ENCODE data around the gene SNCA. TPM values are rescaled to one million over a fixed set of nuclear protein-coding genes. Genes with fewer than 3 reads are reported as not detected.

The SNCA gene
- 5.6 and 11.0 TPM in 2 replicates for total RNA-seq (ENCODE audit: low replicate concordance)

GRCh38 chr4:89836897-89837384 is at the start of gene SNCA:
SNCA (minus strand) TSS chr4:89837161; CDS start chr4:89835667, 1,494 bp downstream.
- Histone ChIP-seq H3F3A (ENCODE audit: low read depth) (peaks cover 14% of the 10 kb centered on the region), H3K79me2 (ENCODE audit: low read depth) (no peaks in the 10 kb centered on the region), H2AFZ (replicated peaks) (peak within 1 kb of the TSS; percentile 92), H4K20me1 (ENCODE audit: low read depth) (no peaks in the 10 kb centered on the region), H3K27ac (no peak within 1 kb of the TSS), H3K4me1 (no peaks in the 10 kb centered on the region), H3K27me3 (peaks cover 29% of the 10 kb centered on the region), H3K4me3 (peak within 1 kb of the TSS; percentile 70), H3K9ac (no peak within 1 kb of the TSS), H3K9me3 (ENCODE audit: low read depth) (no peaks in the 10 kb centered on the region), H3K4me2 (peak within 1 kb of the TSS; percentile 90), H3K36me3 (no peaks in the 10 kb centered on the region)
- Mint-ChIP-seq H3K27me3 (ENCODE audit: insufficient read depth, low read depth) (no peaks in the 10 kb centered on the region), H3K9me3 (no peaks in the 10 kb centered on the region), H3K4me1 (peaks cover 33% of the 10 kb centered on the region), H3K27ac (peak within 1 kb of the TSS; percentile 87), H3K4me3 (peak within 1 kb of the TSS; percentile 94), H3K36me3 (peaks cover 18% of the 10 kb centered on the region)
- TF ChIP-seq EZH2phosphoT487 (IDR thresholded peaks at IDR 0.05) (no peak), EZH2 (IDR thresholded peaks at IDR 0.05) (no peak), CTCF (IDR thresholded peaks at IDR 0.05) (no peak)
- peak; percentile 88 for DNase-seq (ENCODE audit: low spot score)

DNA sequence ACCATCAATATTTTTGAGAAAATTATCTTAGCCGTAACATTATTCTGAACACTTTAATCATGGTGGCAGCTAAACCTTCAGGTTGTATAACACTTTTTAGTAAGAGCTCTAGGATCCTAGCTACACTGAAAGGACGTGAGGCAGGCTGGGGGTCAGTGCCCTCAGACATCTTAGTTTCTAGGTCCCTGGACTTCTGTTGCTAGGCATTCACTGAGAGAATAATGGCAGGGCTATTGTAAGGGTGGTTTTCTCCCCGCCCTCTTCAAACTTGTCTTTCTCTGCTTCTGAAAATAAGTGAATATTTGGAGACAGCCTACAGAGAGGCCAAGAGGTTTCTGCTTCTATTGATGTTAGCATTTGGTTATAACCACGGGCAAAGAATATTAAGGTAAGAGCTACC is 42.3 kb upstream of the SNCA start:
- Histone ChIP-seq H3K9me3 (ENCODE audit: low read depth) (no peaks in the 10 kb centered on the region), H2AFZ (replicated peaks) (no peak overlapping the region), H4K20me1 (ENCODE audit: low read depth) (no peaks in the 10 kb centered on the region), H3K4me1 (peaks cover 19% of the 10 kb centered on the region), H3F3A (ENCODE audit: low read depth) (no peaks in the 10 kb centered on the region), H3K79me2 (ENCODE audit: low read depth) (no peaks in the 10 kb centered on the region), H3K4me3 (no peak overlapping the region), H3K27ac (no peak overlapping the region), H3K9ac (no peak overlapping the region), H3K4me2 (peak overlapping the region; percentile 46), H3K36me3 (no peaks in the 10 kb centered on the region), H3K27me3 (no peaks in the 10 kb centered on the region)
- TF ChIP-seq CTCF (IDR thresholded peaks at IDR 0.05) (no peak), EZH2 (IDR thresholded peaks at IDR 0.05) (no peak), EZH2phosphoT487 (IDR thresholded peaks at IDR 0.05) (no peak)
- Mint-ChIP-seq H3K4me1 (peaks cover 35% of the 10 kb centered on the region), H3K36me3 (peaks cover 9% of the 10 kb centered on the region), H3K27ac (peak overlapping the region; percentile 89), H3K4me3 (peak overlapping the region; percentile 89), H3K9me3 (peaks cover 2% of the 10 kb centered on the region), H3K27me3 (ENCODE audit: insufficient read depth, low read depth) (no peaks in the 10 kb centered on the region)
- peak; percentile 60 for DNase-seq (ENCODE audit: low spot score)

- no peaks in the 10 kb centered on the region for H3K36me3 ChIP-seq
- no peak overlapping the region for H3K4me3 ChIP-seq
- no peaks in the 10 kb centered on the region for H3F3A ChIP-seq (ENCODE audit: low read depth)
- TF ChIP-seq EZH2phosphoT487 (IDR thresholded peaks at IDR 0.05) (no peak), CTCF (IDR thresholded peaks at IDR 0.05) (no peak), EZH2 (IDR thresholded peaks at IDR 0.05) (no peak)
- no peaks in the 10 kb centered on the region for H3K9me3 ChIP-seq (ENCODE audit: low read depth)
- peak overlapping the region; percentile 46 for H3K4me2 ChIP-seq
- H2AFZ ChIP-seq (replicated peaks) = peak overlapping the region; percentile 64
- no peaks in the 10 kb centered on the region for H3K27me3 ChIP-seq
- Mint-ChIP-seq H3K27me3 (ENCODE audit: insufficient read depth, low read depth) (no peaks in the 10 kb centered on the region), H3K27ac (peak overlapping the region; percentile 97), H3K4me1 (peaks cover 35% of the 10 kb centered on the region), H3K36me3 (peaks cover 9% of the 10 kb centered on the region), H3K4me3 (peak overlapping the region; percentile 89), H3K9me3 (peaks cover 2% of the 10 kb centered on the region)
- no peak overlapping the region for H3K9ac ChIP-seq
- no peaks in the 10 kb centered on the region for H4K20me1 ChIP-seq (ENCODE audit: low read depth)
- H3K79me2 ChIP-seq (ENCODE audit: low read depth) = no peaks in the 10 kb centered on the region
- no peak for DNase-seq (ENCODE audit: low spot score)
- no peak overlapping the region for H3K27ac ChIP-seq
- H3K4me1 ChIP-seq = peaks cover 19% of the 10 kb centered on the region
Measured at GRCh38 chr4:89878611-89879010, 41.6 kb upstream of the SNCA start.
